ENCODE data around the gene GLDN.

DNA sequence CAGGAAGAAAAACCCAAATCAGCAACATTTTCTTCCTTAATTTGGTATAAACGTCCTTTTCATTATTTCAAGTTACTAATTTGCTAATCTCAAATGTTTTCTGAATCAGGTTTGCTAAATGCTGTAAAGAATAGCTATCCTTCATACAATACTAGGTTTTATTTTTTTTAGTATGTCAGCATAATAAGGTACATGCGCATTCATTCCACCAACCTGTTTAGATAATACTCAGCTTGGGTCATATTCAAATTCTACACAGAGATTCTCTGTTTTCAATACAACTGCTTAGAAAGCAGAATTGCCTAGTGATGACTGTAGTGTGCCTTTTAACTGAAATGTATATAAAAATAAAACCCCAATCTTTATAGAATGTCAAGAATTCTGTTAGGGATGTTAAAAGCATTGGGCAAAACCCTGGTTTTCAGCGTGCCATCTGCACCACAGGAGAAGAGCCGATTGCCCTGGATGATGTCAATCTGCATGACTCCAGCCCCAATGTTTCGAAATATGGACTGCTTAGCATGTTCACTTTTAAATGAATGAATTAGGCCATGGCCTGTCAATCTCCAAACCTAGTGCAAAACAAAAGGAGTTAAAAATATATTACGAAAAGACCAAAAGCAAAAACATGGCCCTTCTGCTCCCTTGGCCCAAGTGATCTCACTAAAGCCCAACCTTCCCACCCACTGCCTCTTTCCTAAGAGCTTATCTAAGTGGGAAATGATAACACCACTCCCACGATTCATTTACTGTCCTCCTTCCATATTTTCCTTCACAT lies 107.4 kb downstream of the GLDN start:
- TF ChIP-seq CTCF (IDR thresholded peaks at IDR 0.05) (no peak), EP300 (IDR thresholded peaks at IDR 0.05) (no peak), POLR2AphosphoS5 (IDR thresholded peaks at IDR 0.05) (no peak)
